Activated T-cell treated with anti-CD3 and anti-CD28 coated beads for 4 hours (primary cell): Measurements from ENCODE around the gene FHIT.

Experiments
- DNase-seq: peaks from one replicate; pipeline ENCODE4 v3.0.0-alpha.2; 2020

The FHIT gene

DNA sequence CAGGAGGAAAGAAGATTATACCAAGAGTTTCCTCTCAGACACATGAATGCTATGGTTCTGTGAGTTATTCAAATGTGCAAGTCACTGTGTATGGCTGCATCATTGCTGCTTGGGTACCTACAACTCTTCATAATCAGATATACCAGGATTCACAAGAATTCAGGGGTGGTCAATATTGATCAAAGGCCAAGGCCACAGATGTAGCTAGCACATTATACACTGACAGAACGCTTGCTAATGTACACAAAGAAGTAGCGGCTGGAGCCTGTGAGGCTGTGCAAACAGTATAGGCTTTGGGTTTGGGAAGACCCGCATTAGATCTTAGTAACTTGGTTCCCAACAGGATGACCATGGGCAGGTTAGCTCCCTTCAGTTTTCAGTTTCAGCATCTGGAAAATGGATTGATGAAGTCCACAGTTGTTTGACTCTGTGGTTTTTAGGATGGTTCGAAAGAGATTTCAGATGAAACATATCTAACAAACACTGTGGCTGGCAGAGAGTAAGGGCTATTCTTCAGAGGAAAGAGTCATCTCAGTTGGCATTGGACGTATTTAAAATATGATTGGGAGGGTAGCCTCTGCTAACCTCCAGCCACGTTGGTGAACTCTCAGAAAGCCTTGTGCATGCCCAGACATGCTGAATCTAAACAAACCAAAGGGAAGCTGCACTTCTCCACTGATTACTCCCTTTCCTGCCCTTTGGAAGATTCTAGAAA lies 1452.7 kb downstream of the FHIT start:
- no peak for DNase-seq

- DNase-seq, result no peak
These were observed 1453.7 kb downstream of the FHIT start for GRCh38 chr3:59797533-59797932.

DNA sequence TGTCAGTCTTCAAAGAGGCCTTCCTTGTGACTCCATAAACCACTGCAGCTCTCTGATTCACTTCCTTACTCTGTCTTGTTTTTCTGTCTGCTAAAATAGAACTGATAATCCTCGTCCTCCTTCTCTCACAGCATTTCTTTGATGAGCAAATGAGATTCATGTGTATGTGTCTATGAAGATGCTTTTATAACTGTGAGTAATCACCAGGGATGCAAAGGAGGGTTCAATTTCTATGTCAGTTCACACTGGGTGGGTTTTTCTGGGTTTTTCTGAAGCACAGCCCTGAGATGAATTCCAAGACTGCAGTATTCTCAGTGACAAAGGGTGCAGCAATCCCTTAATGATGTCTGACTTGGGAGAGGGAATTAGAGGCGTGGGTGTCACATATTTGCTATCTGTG lies 1454.8 kb downstream of the FHIT start:
- no peak for DNase-seq

- DNase-seq, result no peak
These were observed 1455.5 kb downstream of the FHIT start for GRCh38 chr3:59795756-59796155.

DNA sequence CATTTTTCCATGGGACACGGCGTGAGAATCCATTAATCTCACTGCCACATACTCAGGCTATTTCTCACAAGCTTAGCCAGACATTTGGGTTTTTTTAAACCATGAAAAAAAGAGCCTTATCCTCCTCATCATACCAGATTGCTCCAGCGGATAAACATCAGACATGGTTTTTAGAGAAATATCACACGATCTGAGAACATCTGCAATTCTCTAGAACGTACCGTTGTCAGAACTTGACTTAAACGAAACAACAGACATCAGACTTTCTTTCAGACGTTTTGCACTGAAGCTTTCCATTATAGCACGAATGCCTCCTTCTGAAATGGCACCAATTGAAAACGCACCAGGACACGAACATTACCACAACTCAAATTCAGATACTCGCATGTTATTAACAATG lies 1457.3 kb downstream of the FHIT start:
- no peak for DNase-seq

DNA sequence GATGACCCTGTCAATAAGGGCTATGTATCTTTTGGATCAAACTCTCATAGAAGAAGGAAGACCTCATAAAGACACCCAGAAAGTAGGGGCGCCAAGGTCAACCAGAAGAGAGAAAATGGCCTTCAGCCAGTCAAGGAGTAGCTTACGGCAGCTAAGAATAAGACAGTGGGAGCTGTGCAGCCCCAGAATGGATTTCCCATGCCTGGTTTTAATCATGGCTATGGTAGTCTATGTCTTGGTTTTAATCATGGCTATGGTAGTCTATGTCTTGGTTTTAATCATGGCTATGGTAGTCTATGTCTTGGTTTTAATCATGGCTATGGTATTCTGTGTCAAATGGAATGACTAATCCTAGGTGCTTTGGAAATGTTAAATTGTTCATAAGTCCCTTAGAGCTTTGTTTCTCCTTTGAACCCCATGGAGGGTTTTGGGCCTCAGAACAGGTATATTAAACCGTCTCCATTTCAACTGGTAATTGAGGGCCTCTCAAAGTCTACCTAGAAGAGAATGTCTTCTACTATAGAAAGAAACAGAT lies 1459.4 kb downstream of the FHIT start:
- DNase-seq, result no peak

DNA sequence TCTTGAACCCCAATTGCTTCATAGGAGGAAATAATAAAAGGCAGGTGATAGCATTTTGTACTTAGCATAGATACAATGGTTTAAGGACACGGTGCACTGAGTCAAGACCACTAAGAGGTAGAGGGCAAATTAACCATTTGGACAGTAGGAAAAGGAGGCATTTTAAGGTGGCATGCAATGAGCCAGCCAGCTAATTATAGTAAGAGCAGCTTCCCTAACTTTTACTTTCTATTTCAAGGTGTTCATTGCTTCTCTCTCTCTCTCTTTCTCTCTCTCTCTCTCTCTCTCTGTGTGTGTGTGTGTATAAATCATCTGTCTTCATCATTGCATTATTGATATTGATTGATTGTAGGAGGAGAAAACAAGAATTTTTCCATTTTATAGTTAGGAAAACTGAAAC lies 1461.0 kb downstream of the FHIT start:
- DNase-seq, result no peak

DNA sequence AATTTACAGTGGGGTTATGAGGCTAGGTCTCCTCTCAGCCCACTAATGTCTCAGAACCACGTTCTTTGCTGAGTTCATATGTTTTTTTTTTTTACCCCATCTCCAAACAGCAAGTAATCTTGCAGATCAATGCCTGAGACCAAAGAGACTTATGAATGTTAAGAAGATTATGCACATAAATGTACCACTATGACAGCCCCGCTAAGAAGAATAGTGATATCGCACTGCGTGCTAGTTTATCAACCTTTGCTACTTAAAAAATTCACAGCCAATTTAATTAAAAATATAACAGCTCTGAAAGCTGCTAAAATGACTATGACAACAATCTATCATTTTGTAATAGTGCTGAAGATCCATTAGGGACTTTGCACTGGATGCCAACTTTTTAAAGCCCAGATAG lies 1462.5 kb downstream of the FHIT start:
- DNase-seq, result no peak

DNA sequence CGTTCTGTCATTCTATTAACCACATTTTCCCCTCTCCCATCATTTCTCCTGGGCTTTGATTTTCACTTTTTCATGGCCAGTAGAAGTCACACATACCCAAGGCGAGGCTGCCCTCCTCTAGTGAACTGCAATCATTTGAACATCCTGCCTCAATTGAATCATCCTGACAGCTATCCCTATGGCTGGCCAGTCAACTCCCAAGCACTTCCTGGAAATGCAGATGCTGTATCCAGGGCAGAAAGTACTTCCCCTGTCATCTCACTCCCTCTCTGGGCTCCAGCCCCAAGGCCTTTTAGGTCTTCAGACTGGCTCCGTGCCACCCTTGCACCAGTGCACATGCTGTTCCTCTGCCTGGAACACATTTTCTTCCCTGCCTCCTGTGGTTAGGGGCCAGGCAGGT lies 1463.1 kb downstream of the FHIT start:
- no peak for DNase-seq

DNA sequence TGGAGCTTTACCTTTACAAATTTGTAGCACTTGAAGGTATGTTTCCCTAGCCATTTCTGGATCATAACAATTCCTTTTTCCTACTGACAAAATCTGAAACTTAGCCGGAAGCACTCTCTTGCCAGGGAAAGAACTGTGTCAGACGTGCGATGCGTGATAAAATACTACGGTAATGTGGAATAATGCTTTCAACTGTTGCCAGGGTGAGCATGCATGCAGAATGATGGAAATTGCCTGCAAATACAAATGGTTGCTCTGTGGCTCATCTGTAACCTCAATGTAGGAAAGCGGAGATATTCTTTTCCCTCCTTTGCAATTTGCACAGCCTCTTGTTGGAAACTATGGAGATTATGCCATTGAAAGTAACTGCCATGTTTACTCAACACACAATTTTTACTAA lies 1464.9 kb downstream of the FHIT start:
- DNase-seq, result no peak

DNA sequence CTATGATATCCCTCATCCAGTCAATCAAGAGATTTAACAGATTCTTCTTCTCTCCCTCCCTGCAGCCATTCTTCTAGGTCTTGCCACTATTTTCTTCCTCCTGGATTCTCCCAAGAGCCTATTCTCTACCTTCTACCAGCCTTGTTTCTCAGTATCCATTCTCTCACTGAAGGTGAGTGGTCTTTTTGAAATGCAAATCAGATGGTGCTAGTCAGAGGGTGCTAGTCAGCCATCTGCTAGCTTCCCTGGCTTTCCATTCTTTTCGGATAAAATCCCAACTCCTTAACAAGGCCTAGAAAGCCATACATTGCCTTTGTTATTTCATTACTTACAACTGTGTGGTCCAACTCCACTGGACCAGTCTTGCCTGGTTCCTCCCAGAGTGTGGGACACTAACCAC lies 1467.1 kb downstream of the FHIT start:
- DNase-seq, result no peak

- no peak for DNase-seq
These were observed 1467.7 kb downstream of the FHIT start for GRCh38 chr3:59783468-59783988.

- no peak for DNase-seq
These were observed 1468.6 kb downstream of the FHIT start for GRCh38 chr3:59782664-59783063.

GRCh38 chr3:59780209-59780608 lies 1471.0 kb downstream of the FHIT start:
- DNase-seq, result no peak

DNA sequence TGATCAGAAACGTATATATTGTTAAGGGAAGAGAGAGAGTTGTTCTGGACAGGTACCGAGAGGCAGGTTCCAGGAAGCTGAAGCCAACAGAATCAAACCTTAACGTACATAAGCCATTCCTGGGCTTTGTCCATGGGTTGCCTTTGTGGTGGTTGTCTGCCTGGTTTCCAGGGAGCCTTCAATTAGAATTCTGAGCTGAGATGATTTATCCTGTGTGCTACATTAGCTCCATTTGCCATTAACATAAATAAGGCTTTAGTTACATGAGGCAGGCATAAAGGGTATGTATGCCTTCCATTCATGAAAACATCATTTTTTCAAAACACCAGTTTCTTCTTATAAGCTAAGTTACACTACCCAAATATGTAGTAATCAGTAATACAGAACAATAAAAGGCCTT lies 1472.0 kb downstream of the FHIT start:
- no peak for DNase-seq

DNA sequence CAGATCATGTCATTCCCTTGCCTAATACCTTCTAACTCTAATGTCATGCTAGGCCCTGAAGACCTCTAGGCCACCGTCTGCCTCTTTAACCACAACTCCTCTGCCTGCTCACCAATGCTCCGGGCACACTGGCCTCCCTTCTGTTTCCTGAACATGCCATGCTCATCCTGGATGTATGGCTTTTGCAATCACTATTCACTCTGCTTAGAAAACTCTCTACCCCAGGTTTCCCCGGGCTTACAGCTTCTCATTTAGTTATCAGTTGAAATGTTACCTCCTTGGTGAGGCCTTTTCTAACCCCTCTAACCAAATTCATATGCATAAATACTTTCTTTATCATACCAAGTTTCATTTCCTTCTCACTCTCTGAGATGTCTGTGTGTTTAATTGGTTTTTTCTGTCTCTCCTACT lies 1473.6 kb downstream of the FHIT start:
- no peak for DNase-seq

DNA sequence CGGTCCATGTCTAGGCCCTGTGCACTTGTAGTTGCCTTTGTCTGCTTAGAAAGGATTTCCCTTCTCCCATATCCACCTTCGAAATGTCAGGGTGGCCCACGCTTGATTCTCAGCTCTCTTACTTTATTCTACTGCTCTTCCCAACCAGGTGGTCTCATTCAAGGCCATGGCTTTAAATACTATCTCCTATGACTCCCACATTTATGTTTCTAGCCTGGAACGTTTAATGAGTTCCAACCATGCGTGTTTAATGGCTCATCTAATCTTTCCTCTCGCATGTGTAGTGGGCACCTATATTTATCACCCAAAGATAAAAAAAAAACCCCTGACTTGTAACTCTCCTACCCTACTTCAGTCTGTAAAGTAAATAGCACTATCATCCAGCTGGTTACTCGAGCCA lies 1474.2 kb downstream of the FHIT start:
- DNase-seq, result no peak

DNA sequence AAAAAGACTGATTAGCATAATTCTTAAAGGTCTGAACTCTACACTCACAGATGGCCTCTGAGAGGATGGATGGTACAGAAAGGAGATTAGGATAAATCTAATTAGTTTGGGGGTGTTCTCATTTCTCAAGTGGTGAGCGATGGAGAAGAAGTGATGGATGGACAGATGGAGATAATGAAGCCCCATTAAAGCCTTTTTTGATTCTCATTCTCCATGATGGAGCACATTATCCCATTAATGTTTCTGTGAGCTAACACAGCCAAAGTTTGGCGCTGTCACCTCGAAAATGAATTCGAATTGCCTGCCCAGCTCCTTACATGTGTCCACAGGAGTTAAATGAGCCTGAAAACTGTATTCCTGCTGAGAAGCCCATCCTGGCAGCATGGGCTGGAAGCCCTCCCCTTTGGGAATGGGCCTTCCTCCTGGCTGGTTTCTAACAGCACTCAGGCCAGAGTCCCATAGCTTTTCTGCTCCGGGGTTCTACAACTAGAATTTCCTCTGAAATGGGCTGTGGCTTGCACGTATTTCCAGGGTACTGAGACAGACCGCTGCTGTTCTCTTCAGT lies 1475.4 kb downstream of the FHIT start:
- DNase-seq, result no peak

DNA sequence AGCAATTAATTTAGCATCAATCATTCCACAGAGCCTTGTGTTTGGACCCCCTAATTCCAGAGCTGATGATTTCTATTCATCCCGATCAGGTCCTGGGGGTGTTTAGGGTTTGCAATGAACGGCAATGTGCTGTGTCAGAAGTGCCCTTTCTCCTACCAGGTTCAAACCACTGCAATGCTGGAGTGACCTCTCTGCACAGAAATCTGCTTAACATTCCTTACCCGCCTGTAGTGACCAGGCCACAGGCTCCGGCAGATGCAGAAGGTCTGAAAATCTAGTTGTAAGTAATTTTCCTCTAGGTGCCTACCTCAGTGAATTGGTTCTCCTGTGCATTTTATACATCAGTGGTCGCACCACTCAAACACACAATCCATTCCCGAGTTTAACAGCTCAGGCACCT lies 1476.1 kb downstream of the FHIT start:
- no peak for DNase-seq

- no peak for DNase-seq
These were observed 1476.6 kb downstream of the FHIT start for GRCh38 chr3:59774634-59775033.

DNA sequence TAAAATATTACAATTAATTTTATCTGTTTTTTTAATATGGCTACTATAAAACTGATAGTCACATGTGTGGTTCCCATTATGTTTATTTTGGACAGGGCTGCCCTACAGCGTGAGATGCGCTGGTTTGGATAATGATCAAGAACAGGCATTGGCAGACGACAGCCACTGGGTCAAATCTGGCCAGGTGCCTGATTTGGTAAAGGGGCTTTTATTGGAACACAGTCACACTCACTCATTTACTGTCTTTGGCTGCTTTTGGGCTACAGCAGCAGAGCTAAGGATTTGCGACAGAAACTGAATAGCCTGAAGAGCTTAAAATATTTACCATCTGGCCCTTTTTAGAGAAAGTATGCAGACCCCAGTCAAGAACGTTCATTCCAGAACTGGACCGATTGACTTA lies 1477.3 kb downstream of the FHIT start:
- DNase-seq, result no peak

GRCh38 chr3:59772416-59773408 lies 1478.5 kb downstream of the FHIT start:
- no peak for DNase-seq

- no peak for DNase-seq
These were observed 1479.5 kb downstream of the FHIT start for GRCh38 chr3:59771768-59772181.
